Dedifferentiated amniotic fluid mesenchymal stem cell (primary cell): ENCODE data around the gene NKAIN2.
"Not testable (repeated sequence)": the region's sequence is repeated elsewhere in the genome, so short reads cannot be mapped to it uniquely, and the experiment has no call there.

Experiments used
- DNase-seq: peaks from one replicate; pipeline ENCODE4 v3.0.0-alpha.2; 2016; ENCODE audit errors: extremely low spot score

Gene NKAIN2

GRCh38 chr6:123966618-123967017, 163.0 kb downstream of the NKAIN2 start:
- DNase-seq = no peak

DNA sequence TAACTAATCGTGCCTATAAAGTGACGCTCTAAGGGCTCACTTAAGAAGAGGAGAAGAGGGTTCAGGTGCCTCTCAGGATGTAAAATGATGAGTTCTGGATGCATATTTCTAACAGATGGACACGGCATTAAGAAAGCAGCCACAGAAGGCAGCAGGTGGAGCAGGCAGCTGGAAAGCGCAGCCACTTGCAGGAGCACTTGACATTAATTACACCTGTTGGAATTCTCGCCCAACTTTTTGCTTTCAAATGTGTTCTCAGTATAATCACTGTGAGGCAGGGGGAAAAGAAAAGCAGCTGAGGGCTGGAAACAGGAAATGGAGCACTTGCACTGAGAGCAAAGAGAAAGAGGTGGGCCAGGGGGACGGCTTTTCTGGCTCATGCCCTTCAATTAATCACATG, 164.2 kb downstream of the NKAIN2 start:
- DNase-seq = no peak

GRCh38 chr6:123972600-123973294, 169.1 kb downstream of the NKAIN2 start:
- no peak for DNase-seq

- DNase-seq = no peak
Measured at GRCh38 chr6:123980311-123980710, 176.6 kb downstream of the NKAIN2 start.

GRCh38 chr6:123986938-123987337, 183.3 kb downstream of the NKAIN2 start:
- DNase-seq = no peak

DNA sequence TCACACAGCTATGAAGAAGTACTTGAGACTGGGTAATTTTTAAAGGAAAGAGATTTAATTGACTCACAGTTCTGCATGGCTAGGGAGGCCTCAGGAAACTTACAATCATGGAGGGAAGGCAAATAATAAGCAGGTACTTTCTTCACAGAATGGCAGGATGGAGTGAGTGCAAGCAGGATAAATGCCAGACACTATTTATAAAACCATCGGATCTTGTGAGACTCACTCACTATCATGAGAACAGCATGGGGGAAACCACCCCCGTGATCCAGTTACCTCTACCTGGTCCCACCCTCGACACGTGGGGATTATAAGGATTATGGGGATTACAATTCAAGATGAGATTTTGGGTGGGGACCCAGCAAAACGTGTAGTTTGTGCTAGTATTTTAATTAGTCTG, 186.3 kb downstream of the NKAIN2 start:
- not testable (repeated sequence) for DNase-seq

- no peak for DNase-seq
Measured at GRCh38 chr6:123990376-123990775, 186.7 kb downstream of the NKAIN2 start.

DNA sequence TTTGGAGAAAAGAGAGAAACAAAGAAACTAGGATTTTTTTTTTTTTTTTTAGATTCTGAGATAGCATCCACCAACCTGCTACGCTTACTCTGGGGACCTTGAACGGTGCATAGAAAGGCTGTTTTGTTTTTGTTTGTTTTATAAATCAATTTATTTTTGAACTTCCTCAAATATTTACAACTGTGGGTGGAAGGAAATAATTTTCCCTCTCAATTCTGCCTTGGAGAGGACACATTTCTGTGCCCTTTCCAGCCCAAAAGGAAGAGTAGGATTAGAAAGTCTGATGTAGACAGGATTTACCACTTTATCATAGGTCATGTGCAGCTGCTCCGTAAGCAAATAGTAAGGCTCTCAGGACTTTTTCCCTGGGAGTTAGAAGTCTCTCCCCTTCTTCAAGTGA, 190.5 kb downstream of the NKAIN2 start:
- DNase-seq = no peak

- no peak for DNase-seq
Measured at GRCh38 chr6:123994891-123995635, 191.4 kb downstream of the NKAIN2 start.

GRCh38 chr6:123997223-123997622, 193.6 kb downstream of the NKAIN2 start:
- no peak for DNase-seq

DNA sequence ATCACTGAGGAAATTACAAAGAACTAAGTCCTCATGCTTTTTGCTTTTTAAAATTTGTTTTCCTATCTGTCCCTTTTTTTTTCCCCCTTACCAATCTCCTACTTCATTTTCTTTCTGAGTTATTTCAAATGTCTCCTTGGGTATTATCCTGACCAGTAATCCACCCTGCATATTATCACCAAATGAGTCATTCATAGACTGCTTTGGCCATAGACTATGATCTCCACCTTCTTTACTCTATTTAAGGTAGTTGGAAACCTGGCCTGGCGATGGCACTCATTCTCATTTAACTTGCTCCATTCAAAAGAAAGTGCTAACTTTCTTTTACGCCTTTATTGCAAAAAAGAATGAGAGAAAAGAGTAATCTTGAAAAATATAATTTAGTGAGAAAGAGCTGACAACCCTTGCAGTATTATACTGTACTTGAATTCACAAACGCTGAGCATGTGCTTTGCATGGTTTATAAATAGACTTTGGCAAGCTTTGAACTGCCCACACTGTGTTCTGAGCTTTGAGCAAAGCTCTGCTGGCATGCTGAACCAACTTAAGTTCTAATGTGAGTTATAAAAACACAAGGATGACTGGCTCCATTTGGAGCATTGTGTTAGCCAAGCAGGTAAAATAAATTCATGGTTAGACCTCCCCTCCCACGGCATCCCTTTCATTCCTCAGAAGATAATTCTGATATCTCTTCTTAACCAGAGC, 198.9 kb downstream of the NKAIN2 start:
- DNase-seq = no peak

DNA sequence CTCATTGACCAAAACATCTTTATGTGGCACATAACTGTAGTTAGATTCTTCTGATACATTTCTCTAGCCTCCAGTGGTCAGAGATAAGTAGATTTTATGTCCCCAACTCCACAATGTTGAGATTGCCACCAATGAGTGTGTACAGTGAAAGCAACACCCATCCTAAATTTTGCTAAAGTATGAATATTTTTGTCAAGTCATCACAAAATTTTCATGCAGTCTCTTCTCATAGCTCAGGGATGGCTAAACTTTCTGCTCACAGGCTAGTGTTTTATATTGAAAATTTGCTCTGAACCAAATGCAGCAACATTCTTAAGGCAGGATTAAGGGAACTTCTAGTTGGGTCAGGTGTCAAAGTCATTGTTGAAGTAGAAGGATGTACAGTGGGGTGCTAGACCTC, 203.6 kb downstream of the NKAIN2 start:
- DNase-seq = no peak

DNA sequence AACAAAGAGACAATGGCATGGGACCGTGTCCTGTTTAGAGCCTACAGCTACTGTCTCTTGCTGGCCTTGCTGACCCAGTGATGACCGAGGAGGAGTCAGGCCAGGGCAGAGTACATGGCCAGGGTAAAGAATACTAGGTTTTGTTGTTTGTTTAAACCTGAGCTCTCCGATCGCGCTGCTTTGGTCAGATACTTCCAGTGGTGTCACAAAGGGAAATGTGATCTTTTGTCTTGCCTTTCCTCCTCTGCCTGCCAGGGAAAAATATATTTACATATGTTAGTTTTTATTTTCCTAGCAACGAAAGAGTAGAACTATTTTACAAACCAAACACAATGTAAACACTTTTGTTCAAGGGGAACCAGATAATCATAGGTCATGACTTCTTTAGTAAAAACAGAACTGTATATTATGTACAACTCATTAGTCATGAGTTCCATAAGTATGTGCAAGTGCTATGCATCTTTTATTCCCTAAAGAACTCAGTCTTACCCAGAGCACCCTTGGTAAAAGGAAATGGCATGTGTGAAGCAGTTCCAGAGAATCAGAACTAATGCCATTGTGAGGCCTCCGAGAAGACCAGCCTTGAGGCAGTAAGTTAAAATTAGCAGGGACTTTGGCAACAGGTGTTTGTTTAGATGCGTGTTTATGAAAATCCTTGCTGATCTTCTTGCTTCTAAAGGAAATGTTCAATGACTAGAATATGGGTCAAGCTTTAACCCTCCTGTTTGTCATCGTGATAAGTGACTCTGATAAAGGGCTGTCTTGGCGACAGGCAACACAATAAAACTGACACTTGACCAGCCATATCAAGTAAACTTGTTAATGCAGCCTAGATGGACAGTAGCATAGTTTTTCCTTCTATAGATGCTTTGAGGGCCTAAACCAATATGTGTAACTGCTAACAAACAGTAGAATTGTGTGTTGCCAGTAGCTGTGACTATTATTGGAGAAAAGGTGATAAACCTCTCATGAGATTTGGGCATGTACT, 204.6 kb downstream of the NKAIN2 start:
- no peak for DNase-seq

DNA sequence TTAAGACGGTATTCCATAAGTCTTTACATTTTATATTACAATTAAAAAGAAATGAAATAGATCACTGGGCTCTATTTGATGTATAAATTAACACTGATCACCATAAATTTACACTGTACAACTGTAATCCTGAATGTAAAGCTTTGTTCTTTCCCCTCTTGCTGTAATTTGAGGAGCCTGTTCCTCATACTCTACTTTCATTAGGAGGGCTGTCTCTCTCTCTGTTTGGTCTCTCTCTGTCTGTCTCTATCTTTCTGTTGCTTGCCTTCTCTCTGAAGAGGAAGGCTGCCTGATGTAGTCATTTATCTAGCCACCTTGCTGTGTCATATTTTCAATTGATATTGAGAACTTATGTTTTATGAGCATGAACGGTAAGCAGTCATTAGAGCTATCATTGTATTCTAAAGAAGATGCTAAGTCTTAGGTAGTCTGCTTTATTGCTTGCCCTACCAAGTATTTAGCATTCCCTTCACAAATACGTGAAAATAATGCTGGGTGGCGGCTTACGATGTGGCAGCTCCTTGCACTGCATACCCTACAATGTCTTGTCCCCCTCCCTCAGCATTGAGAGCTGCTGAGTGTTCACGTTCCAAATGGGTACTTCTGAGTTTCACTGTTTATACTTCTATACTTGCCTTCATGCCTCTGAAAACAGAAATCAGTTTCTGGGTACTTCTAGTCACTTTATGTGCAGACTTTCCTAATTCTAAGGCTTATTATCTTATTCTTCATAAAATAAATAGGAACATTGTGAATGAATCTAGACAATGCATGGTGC, 205.5 kb downstream of the NKAIN2 start:
- no peak for DNase-seq

DNA sequence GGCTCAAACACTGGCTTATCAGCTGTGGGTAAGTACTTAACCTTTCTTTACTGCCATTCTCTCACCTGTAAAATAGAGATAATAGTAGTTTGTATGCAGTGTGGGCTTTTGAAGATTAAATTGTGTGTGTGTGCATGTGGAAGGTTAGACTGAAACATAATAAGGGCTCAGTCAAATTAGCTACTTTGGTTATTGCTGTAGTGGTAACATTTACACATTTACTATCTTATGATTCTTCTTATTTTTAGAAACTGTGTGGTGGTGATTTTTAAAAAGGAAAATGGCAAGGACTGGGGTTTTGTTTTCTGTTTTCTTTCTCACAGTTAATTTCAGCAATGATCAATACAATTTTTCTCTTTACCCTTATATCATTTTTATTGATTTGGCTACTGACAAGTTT, 206.9 kb downstream of the NKAIN2 start:
- no peak for DNase-seq

DNA sequence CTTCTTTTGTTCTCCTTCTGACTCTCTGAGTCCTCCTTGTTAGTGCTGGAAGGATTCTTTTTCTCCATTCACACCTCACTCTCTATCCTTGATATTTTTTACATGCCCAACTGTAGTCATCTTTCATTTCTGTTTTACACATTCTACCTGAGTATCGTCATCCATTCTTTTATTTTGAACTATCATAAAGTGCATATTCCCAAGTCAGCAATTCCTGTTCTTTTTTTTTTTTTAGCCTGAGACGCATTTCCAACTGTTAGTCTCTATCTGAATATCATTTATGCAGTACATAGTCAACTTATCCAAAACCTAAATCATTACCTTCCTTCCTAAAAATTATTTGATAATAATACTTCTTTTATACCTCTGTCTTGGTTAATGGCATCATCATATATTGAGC, 207.5 kb downstream of the NKAIN2 start:
- no peak for DNase-seq

- not testable (repeated sequence) for DNase-seq
Measured at GRCh38 chr6:124022051-124022450, 218.4 kb downstream of the NKAIN2 start.

GRCh38 chr6:124022641-124023040, 219.0 kb downstream of the NKAIN2 start:
- DNase-seq = no peak

DNA sequence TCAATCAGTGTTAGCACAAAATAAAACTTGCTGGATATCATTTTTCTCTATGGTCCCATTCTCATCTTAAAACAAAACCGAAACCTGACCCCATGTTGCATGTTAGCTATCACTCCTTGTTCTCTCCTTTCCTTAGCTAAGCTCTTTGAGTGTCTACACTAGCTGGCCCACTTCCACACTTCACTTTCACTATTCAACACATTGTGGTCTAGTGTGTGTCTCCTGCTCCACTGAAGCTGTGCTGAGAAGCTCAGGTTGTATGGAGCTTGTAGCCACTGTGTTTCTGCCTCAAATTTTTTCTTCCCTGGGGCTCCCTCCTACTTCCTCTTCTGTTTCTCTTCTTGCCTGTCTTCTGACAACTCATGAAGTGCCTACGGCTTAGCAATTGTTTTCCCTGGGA, 223.0 kb downstream of the NKAIN2 start:
- no peak for DNase-seq

- DNase-seq = no peak
Measured at GRCh38 chr6:124027392-124027791, 223.7 kb downstream of the NKAIN2 start.

DNA sequence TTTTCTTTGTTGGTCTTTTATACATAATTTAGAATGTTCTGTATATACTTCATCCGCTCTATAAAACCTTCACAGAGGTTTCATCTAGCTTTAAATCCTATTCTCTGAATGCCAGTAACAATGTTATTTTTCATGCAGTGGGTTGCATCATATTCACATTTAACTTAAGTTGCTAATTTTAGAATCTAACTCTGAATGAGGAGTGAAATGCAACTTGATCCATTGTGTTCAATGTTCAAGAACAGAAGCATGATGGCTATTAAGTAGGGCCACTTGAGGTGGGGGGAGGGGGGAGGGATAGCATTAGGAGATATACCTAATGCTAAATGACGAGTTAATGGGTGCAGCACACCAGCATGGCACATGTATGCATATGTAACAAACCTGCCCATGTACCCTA, 224.5 kb downstream of the NKAIN2 start:
- DNase-seq = no peak
